Measurements from ENCODE around the gene MAGI1.

The MAGI1 gene

GRCh38 chr3:65334045-65334665 is 704.6 kb downstream of the MAGI1 start:
- no peak for DNase-seq

GRCh38 chr3:65331730-65332129 is 707.0 kb downstream of the MAGI1 start:
- no peak for DNase-seq

GRCh38 chr3:65330072-65330471 is 708.6 kb downstream of the MAGI1 start:
- DNase-seq, result no peak

GRCh38 chr3:65328148-65328547 is 710.6 kb downstream of the MAGI1 start:
- no peak for DNase-seq

- DNase-seq, result no peak
Measured at GRCh38 chr3:65326574-65326973, 712.1 kb downstream of the MAGI1 start.

GRCh38 chr3:65322910-65323309 is 715.8 kb downstream of the MAGI1 start:
- DNase-seq, result no peak

GRCh38 chr3:65318231-65318630 is 720.5 kb downstream of the MAGI1 start:
- DNase-seq, result no peak

GRCh38 chr3:65314916-65315315 is 723.8 kb downstream of the MAGI1 start:
- DNase-seq, result no peak

GRCh38 chr3:65314269-65314668 is 724.4 kb downstream of the MAGI1 start:
- DNase-seq, result no peak

GRCh38 chr3:65313666-65314065 is 725.1 kb downstream of the MAGI1 start:
- DNase-seq, result no peak

- DNase-seq, result no peak
Measured at GRCh38 chr3:65305836-65306235, 732.9 kb downstream of the MAGI1 start.

Data from effector CD4-positive, alpha-beta T cell (primary cell).